GM20431 (cell line): Measurements from ENCODE around the gene CD38.
"Not testable (repeated sequence)": the region's sequence is repeated elsewhere in the genome, so short reads cannot be mapped to it uniquely, and the experiment has no call there.

ENCODE experiments used
- in situ Hi-C: fragments of 300-500 bp; cut with MseI, MboI; formaldehyde crosslinking; loops from one replicate; pipeline ENCODE4 v1.15.0; 2020; ENCODE audit warnings: low sequenced_read_pairs; ENCODE audit not compliant: unreplicated experiment

The CD38 gene

GRCh38 chr4:15793506-15794363 lies 15.6 kb downstream of the CD38 start:
- in situ Hi-C loops, result no loop called here

- in situ Hi-C loops, result no loop called here
Observed at GRCh38 chr4:15794426-15794825, 16.3 kb downstream of the CD38 start.

GRCh38 chr4:15794905-15795304 lies 16.8 kb downstream of the CD38 start:
- in situ Hi-C loops, result no loop called here

- in situ Hi-C loops, result no loop called here
Observed at GRCh38 chr4:15797320-15797719, 19.2 kb downstream of the CD38 start.

GRCh38 chr4:15799141-15799540 lies 21.0 kb downstream of the CD38 start:
- in situ Hi-C loops, result no loop called here

GRCh38 chr4:15799701-15800100 lies 21.6 kb downstream of the CD38 start:
- in situ Hi-C loops, result loop anchor here (10.0 kb wide), 1 partner anchor 155 kb away; no protein-coding TSS in a partner anchor

- in situ Hi-C loops, result loop anchor here (10.0 kb wide), 1 partner anchor 152 kb away; no protein-coding TSS in a partner anchor
Observed at GRCh38 chr4:15802497-15802896, 24.4 kb downstream of the CD38 start.

GRCh38 chr4:15805583-15806517 lies 27.7 kb downstream of the CD38 start:
- in situ Hi-C loops, result loop anchor here (10.0 kb wide), 1 partner anchor 149 kb away; no protein-coding TSS in a partner anchor

- in situ Hi-C loops, result loop anchor here (10.0 kb wide), 1 partner anchor 146 kb away; no protein-coding TSS in a partner anchor
Observed at GRCh38 chr4:15809058-15809457, 30.9 kb downstream of the CD38 start.

GRCh38 chr4:15809466-15809865 lies 31.3 kb downstream of the CD38 start:
- in situ Hi-C loops, result loop anchor here (10.0 kb wide), 1 partner anchor 145 kb away; no protein-coding TSS in a partner anchor

GRCh38 chr4:15811703-15812337 lies 33.7 kb downstream of the CD38 start:
- in situ Hi-C loops, result no loop called here

- in situ Hi-C loops, result no loop called here
Observed at GRCh38 chr4:15832523-15833451, 54.7 kb downstream of the CD38 start.

- in situ Hi-C loops, result no loop called here
Observed at GRCh38 chr4:15833801-15834200, 55.7 kb downstream of the CD38 start.

- in situ Hi-C loops, result no loop called here
Observed at GRCh38 chr4:15836362-15836761, 58.2 kb downstream of the CD38 start.

GRCh38 chr4:15837591-15837990 lies 59.5 kb downstream of the CD38 start:
- in situ Hi-C loops, result no loop called here

- in situ Hi-C loops, result not testable (repeated sequence)
Observed at GRCh38 chr4:15841194-15841730, 63.1 kb downstream of the CD38 start.

GRCh38 chr4:15847746-15848145 lies 69.6 kb downstream of the CD38 start:
- in situ Hi-C loops, result no loop called here

GRCh38 chr4:15848191-15848842 lies 70.2 kb downstream of the CD38 start:
- in situ Hi-C loops, result no loop called here
